ENCODE results near the gene LRRC23. TPM values are rescaled to one million over a fixed set of nuclear protein-coding genes. Genes with fewer than 3 reads are reported as not detected.
A peak's percentile ranks its signal among the peaks of the same experiment; 100 is the strongest.

Gene LRRC23
- total RNA-seq, 4 donors from 2014 or later: 8.8 to 16.6 (median 13.6) TPM

DNA sequence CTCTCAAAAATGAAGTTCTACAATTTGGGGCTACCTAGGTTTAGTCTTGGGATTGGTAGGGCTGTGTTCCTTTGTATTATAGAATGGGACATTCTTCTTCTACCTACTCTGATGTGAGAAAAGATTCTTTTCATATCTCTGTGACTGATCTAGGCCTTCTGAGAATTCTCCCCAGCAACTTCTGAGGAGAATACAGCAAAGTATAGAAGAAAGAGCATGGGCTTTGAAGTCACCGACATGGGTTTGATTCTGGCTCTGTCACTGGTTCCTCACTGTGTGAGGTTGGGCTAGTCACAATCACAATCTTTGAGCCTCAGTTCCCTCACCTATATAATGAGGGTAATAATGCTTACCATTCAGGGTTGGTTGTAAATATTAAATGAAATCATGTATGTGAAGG, 28.1 kb downstream of the LRRC23 start:
- peak overlapping the region in 2 of 4 donors; percentile 91 to 96 for H3K27ac ChIP-seq
- H3K9me3 ChIP-seq: no peaks in the 10 kb centered on the region
- TF ChIP-seq, protein P1, sequence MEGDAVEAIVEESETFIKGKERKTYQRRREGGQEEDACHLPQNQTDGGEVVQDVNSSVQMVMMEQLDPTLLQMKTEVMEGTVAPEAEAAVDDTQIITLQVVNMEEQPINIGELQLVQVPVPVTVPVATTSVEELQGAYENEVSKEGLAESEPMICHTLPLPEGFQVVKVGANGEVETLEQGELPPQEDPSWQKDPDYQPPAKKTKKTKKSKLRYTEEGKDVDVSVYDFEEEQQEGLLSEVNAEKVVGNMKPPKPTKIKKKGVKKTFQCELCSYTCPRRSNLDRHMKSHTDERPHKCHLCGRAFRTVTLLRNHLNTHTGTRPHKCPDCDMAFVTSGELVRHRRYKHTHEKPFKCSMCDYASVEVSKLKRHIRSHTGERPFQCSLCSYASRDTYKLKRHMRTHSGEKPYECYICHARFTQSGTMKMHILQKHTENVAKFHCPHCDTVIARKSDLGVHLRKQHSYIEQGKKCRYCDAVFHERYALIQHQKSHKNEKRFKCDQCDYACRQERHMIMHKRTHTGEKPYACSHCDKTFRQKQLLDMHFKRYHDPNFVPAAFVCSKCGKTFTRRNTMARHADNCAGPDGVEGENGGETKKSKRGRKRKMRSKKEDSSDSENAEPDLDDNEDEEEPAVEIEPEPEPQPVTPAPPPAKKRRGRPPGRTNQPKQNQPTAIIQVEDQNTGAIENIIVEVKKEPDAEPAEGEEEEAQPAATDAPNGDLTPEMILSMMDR (IDR thresholded peaks at IDR 0.05): no peak
- TF ChIP-seq POLR2AphosphoS5 (IDR thresholded peaks at IDR 0.05) (no peak), EP300 (IDR thresholded peaks at IDR 0.05) (no peak), POLR2A (IDR thresholded peaks at IDR 0.05) (no peak)
- WGBS, 2 donors (ENCODE audit: low coverage in 1 of 2): 33 to 50% methylated on average over 1 of the region's 1 CpG
- no peaks in the 10 kb centered on the region for H3K27me3 ChIP-seq
- H3K36me3 ChIP-seq: peaks cover 0 to 33% of the 10 kb centered on the region in 2 donors
- H3K4me1 ChIP-seq: peaks cover 0 to 91% (median 42%) of the 10 kb centered on the region in 3 donors
- H3K4me3 ChIP-seq: no peak overlapping the region
- ATAC-seq: no peak

DNA sequence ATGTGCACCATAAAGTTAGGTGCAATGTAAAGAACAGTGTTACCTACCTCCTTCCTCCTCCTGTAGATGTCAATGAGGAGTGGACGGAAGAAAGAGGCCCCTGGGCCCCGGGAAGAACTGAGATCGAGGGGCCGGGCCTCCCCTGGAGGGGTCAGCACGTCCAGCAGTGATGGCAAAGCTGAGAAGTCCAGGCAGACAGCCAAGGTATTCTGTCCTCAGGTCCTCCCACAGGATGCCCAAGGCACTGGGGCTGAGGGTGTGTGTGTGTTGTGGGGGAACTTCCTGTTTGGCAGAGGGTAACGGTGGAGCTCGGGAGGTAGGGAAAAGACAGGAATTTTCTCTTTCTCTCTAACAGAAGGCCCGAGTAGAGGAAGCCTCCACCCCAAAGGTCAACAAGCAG, 29.5 kb downstream of the LRRC23 start:
- peaks cover 0 to 98% (median 52%) of the 10 kb centered on the region in 3 donors for H3K4me1 ChIP-seq
- no peaks in the 10 kb centered on the region for H3K9me3 ChIP-seq
- no peak for ATAC-seq
- WGBS, 2 donors (ENCODE audit: low coverage in 1 of 2): 20 to 25% methylated on average over 3 to 8 of the region's 8 CpGs
- no peak for TF ChIP-seq EP300 (IDR thresholded peaks at IDR 0.05)
- peak; percentile 44 for TF ChIP-seq POLR2AphosphoS5 (IDR thresholded peaks at IDR 0.05)
- no peaks in the 10 kb centered on the region for H3K27me3 ChIP-seq
- H3K27ac ChIP-seq: peak overlapping the region in 3 of 4 donors; percentile 71 to 96 (median 91)
- peaks cover 0 to 37% of the 10 kb centered on the region in 2 donors for H3K36me3 ChIP-seq
- no peak overlapping the region for H3K4me3 ChIP-seq

DNA sequence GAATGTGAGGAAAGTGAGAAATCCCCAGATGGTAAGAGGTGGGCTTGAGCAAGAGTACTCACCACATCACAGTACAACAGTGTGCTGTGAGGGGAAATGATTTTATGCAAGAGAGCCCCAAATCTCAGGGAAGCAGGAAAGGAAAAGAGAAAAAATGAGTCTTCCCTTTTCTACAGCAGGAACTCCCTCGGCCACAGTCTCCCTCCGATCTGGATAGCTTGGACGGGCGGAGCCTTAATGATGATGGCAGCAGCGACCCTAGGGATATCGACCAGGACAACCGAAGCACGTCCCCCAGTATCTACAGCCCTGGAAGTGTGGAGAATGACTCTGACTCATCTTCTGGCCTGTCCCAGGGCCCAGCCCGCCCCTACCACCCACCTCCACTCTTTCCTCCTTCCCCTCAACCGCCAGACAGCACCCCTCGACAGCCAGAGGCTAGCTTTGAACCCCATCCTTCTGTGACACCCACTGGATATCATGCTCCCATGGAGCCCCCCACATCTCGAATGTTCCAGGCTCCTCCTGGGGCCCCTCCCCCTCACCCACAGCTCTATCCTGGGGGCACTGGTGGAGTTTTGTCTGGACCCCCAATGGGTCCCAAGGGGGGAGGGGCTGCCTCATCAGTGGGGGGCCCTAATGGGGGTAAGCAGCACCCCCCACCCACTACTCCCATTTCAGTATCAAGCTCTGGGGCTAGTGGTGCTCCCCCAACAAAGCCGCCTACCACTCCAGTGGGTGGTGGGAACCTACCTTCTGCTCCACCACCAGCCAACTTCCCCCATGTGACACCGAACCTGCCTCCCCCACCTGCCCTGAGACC, 31.0 kb downstream of the LRRC23 start:
- peaks cover 0 to 98% (median 45%) of the 10 kb centered on the region in 3 donors for H3K4me1 ChIP-seq
- TF ChIP-seq POLR2AphosphoS5 (IDR thresholded peaks at IDR 0.05): no peak
- TF ChIP-seq POLR2A (IDR thresholded peaks at IDR 0.05): no peak
- TF ChIP-seq, protein P1 (IDR thresholded peaks at IDR 0.05): no peak
- no peak for TF ChIP-seq EP300 (IDR thresholded peaks at IDR 0.05)
- no peak for ATAC-seq
- peak overlapping the region in 3 of 4 donors; percentile 71 to 96 (median 91) for H3K27ac ChIP-seq
- 29 to 55% methylated on average over 4 to 8 of the region's 14 CpGs for WGBS, 2 donors (ENCODE audit: low coverage in 1 of 2)
- no peaks in the 10 kb centered on the region for H3K27me3 ChIP-seq
- no peak overlapping the region for H3K4me3 ChIP-seq
- H3K9me3 ChIP-seq: no peaks in the 10 kb centered on the region
- H3K36me3 ChIP-seq: peaks cover 0 to 52% of the 10 kb centered on the region in 2 donors

DNA sequence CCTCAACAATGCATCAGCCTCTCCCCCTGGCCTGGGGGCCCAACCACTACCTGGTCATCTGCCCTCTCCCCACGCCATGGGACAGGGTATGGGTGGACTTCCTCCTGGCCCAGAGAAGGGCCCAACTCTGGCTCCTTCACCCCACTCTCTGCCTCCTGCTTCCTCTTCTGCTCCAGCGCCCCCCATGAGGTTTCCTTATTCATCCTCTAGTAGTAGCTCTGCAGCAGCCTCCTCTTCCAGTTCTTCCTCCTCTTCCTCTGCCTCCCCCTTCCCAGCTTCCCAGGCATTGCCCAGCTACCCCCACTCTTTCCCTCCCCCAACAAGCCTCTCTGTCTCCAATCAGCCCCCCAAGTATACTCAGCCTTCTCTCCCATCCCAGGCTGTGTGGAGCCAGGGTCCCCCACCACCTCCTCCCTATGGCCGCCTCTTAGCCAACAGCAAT, 31.6 kb downstream of the LRRC23 start:
- Histone ChIP-seq H3K4me1 (peaks cover 0 to 97% (median 41%) of the 10 kb centered on the region in 3 donors), H3K27ac (peak overlapping the region in 3 of 4 donors; percentile 91 to 96 (median 91)), H3K27me3 (no peaks in the 10 kb centered on the region), H3K36me3 (peaks cover 0 to 58% of the 10 kb centered on the region in 2 donors), H3K4me3 (no peak overlapping the region), H3K9me3 (no peaks in the 10 kb centered on the region)
- ATAC-seq: no peak
- 73 to 90% methylated on average over 2 to 3 of the region's 3 CpGs for WGBS, 2 donors (ENCODE audit: low coverage in 1 of 2)
- TF ChIP-seq, protein P1 (IDR thresholded peaks at IDR 0.05): no peak
- TF ChIP-seq POLR2AphosphoS5 (IDR thresholded peaks at IDR 0.05): no peak
- TF ChIP-seq EP300 (IDR thresholded peaks at IDR 0.05): no peak
- TF ChIP-seq POLR2A (IDR thresholded peaks at IDR 0.05): no peak

DNA sequence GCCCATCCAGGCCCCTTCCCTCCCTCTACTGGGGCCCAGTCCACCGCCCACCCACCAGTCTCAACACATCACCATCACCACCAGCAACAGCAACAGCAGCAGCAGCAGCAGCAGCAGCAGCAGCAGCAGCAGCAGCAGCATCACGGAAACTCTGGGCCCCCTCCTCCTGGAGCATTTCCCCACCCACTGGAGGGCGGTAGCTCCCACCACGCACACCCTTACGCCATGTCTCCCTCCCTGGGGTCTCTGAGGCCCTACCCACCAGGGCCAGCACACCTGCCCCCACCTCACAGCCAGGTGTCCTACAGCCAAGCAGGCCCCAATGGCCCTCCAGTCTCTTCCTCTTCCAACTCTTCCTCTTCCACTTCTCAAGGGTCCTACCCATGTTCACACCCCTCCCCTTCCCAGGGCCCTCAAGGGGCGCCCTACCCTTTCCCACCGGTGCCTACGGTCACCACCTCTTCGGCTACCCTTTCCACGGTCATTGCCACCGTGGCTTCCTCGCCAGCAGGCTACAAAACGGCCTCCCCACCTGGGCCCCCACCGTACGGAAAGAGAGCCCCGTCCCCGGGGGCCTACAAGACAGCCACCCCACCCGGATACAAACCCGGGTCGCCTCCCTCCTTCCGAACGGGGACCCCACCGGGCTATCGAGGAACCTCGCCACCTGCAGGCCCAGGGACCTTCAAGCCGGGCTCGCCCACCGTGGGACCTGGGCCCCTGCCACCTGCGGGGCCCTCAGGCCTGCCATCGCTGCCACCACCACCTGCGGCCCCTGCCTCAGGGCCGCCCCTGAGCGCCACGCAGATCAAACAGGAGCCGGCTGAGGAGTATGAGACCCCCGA, 32.2 kb downstream of the LRRC23 start:
- Histone ChIP-seq H3K4me1 (peaks cover 0 to 97% (median 41%) of the 10 kb centered on the region in 3 donors), H3K4me3 (peak overlapping the region; percentile 38 to 73), H3K27me3 (no peaks in the 10 kb centered on the region), H3K9me3 (no peaks in the 10 kb centered on the region), H3K36me3 (peaks cover 0 to 64% of the 10 kb centered on the region in 2 donors), H3K27ac (peak overlapping the region; percentile 82 to 96 (median 91))
- no peak for ATAC-seq
- WGBS, 2 donors (ENCODE audit: low coverage in 1 of 2): 14 to 33% methylated on average over 6 to 11 of the region's 36 CpGs
- TF ChIP-seq POLR2A (IDR thresholded peaks at IDR 0.05) (no peak), EP300 (IDR thresholded peaks at IDR 0.05) (no peak), POLR2AphosphoS5 (IDR thresholded peaks at IDR 0.05) (peak; percentile 55)
- TF ChIP-seq, protein P1 (IDR thresholded peaks at IDR 0.05): peak in 1 of 4 experiments; percentile 10
